ENCODE data around the gene RFX2. TPM values are rescaled to one million over a fixed set of nuclear protein-coding genes. Genes with fewer than 3 reads are reported as not detected.
A peak's percentile ranks its signal among the peaks of the same experiment; 100 is the strongest.

The RFX2 gene
- total RNA-seq, 1 donor from 2014 or later = 3.2 TPM

- Mint-ChIP-seq H3K27me3 (ENCODE audit: low read depth, unreplicated experiment) (peaks cover 14% of the 10 kb centered on the region), H3K36me3 (ENCODE audit: low read depth, unreplicated experiment) (no peaks in the 10 kb centered on the region), H3K4me3 (ENCODE audit: unreplicated experiment) (no peak overlapping the region), H3K4me1 (ENCODE audit: low read depth, unreplicated experiment) (peaks cover 1% of the 10 kb centered on the region), H3K27ac (ENCODE audit: unreplicated experiment) (peak overlapping the region; percentile 18), H3K9me3 (ENCODE audit: unreplicated experiment) (no peaks in the 10 kb centered on the region)
- Histone ChIP-seq H3K4me3 (ENCODE audit: insufficient read depth, low read depth, low read length) (no peak overlapping the region), H3K4me2 (ENCODE audit: low read length) (no peak overlapping the region), H3K4me1 (ENCODE audit: insufficient read depth, low read length) (no peaks in the 10 kb centered on the region), H3K36me3 (ENCODE audit: insufficient read depth, low read length) (no peaks in the 10 kb centered on the region), H3K27ac (ENCODE audit: low read depth, low read length) (no peak overlapping the region), H3K9me3 (ENCODE audit: insufficient read depth, low read depth, low read length) (no peaks in the 10 kb centered on the region), H4K20me1 (ENCODE audit: insufficient read depth, low read length) (no peaks in the 10 kb centered on the region), H3K9ac (ENCODE audit: low read length) (no peak overlapping the region), H3K79me2 (ENCODE audit: insufficient read depth, low read length) (no peaks in the 10 kb centered on the region), H2AFZ (ENCODE audit: low read depth, low read length) (no peak overlapping the region), H3K27me3 (ENCODE audit: insufficient read depth, low read length) (no peaks in the 10 kb centered on the region)
- FAIRE-seq (no peak), DNase-seq (ENCODE audit: low read depth) (no peak)
- TF ChIP-seq, protein P1, sequence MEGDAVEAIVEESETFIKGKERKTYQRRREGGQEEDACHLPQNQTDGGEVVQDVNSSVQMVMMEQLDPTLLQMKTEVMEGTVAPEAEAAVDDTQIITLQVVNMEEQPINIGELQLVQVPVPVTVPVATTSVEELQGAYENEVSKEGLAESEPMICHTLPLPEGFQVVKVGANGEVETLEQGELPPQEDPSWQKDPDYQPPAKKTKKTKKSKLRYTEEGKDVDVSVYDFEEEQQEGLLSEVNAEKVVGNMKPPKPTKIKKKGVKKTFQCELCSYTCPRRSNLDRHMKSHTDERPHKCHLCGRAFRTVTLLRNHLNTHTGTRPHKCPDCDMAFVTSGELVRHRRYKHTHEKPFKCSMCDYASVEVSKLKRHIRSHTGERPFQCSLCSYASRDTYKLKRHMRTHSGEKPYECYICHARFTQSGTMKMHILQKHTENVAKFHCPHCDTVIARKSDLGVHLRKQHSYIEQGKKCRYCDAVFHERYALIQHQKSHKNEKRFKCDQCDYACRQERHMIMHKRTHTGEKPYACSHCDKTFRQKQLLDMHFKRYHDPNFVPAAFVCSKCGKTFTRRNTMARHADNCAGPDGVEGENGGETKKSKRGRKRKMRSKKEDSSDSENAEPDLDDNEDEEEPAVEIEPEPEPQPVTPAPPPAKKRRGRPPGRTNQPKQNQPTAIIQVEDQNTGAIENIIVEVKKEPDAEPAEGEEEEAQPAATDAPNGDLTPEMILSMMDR (IDR thresholded peaks at IDR 0.05; ENCODE audit: insufficient read depth, low read depth, low read length) = no peak
- TF ChIP-seq EZH2 (IDR thresholded peaks at IDR 0.05; ENCODE audit: insufficient read depth, low read length) = no peak
These were observed 63.0 kb downstream of the RFX2 start for GRCh38 chr19:6047256-6047655.

GRCh38 chr19:6045108-6045507, 65.2 kb downstream of the RFX2 start:
- no peak overlapping the region for H2AFZ ChIP-seq (ENCODE audit: low read depth, low read length)
- H3K9me3 ChIP-seq (ENCODE audit: insufficient read depth, low read depth, low read length) = no peaks in the 10 kb centered on the region
- FAIRE-seq (no peak), DNase-seq (ENCODE audit: low read depth) (no peak)
- H3K79me2 ChIP-seq (ENCODE audit: insufficient read depth, low read length) = no peaks in the 10 kb centered on the region
- H3K27me3 Mint-ChIP-seq (ENCODE audit: low read depth, unreplicated experiment) = peaks cover 14% of the 10 kb centered on the region
- H3K4me3 ChIP-seq (ENCODE audit: insufficient read depth, low read depth, low read length) = no peak overlapping the region
- H3K36me3 Mint-ChIP-seq (ENCODE audit: low read depth, unreplicated experiment) = no peaks in the 10 kb centered on the region
- no peak overlapping the region for H3K9ac ChIP-seq (ENCODE audit: low read length)
- TF ChIP-seq, protein P1 (IDR thresholded peaks at IDR 0.05; ENCODE audit: insufficient read depth, low read depth, low read length) = no peak
- no peak for TF ChIP-seq EZH2 (IDR thresholded peaks at IDR 0.05; ENCODE audit: insufficient read depth, low read length)
- H3K4me1 Mint-ChIP-seq (ENCODE audit: low read depth, unreplicated experiment) = peaks cover 1% of the 10 kb centered on the region
- H3K4me2 ChIP-seq (ENCODE audit: low read length) = no peak overlapping the region
- no peaks in the 10 kb centered on the region for H3K36me3 ChIP-seq (ENCODE audit: insufficient read depth, low read length)
- H3K27ac Mint-ChIP-seq (ENCODE audit: unreplicated experiment) = no peak overlapping the region
- H3K9me3 Mint-ChIP-seq (ENCODE audit: unreplicated experiment) = no peaks in the 10 kb centered on the region
- no peaks in the 10 kb centered on the region for H3K27me3 ChIP-seq (ENCODE audit: insufficient read depth, low read length)
- H3K27ac ChIP-seq (ENCODE audit: low read depth, low read length) = no peak overlapping the region
- H4K20me1 ChIP-seq (ENCODE audit: insufficient read depth, low read length) = no peaks in the 10 kb centered on the region
- H3K4me1 ChIP-seq (ENCODE audit: insufficient read depth, low read length) = no peaks in the 10 kb centered on the region
- H3K4me3 Mint-ChIP-seq (ENCODE audit: unreplicated experiment) = no peak overlapping the region

- H3K36me3 Mint-ChIP-seq (ENCODE audit: low read depth, unreplicated experiment) = no peaks in the 10 kb centered on the region
- H3K4me1 ChIP-seq (ENCODE audit: insufficient read depth, low read length) = no peaks in the 10 kb centered on the region
- H3K36me3 ChIP-seq (ENCODE audit: insufficient read depth, low read length) = no peaks in the 10 kb centered on the region
- no peaks in the 10 kb centered on the region for H3K9me3 ChIP-seq (ENCODE audit: insufficient read depth, low read depth, low read length)
- TF ChIP-seq, protein P1 (IDR thresholded peaks at IDR 0.05; ENCODE audit: insufficient read depth, low read depth, low read length) = no peak
- TF ChIP-seq EZH2 (IDR thresholded peaks at IDR 0.05; ENCODE audit: insufficient read depth, low read length) = no peak
- no peaks in the 10 kb centered on the region for H3K79me2 ChIP-seq (ENCODE audit: insufficient read depth, low read length)
- H4K20me1 ChIP-seq (ENCODE audit: insufficient read depth, low read length) = no peaks in the 10 kb centered on the region
- no peaks in the 10 kb centered on the region for H3K27me3 ChIP-seq (ENCODE audit: insufficient read depth, low read length)
- H3K9me3 Mint-ChIP-seq (ENCODE audit: unreplicated experiment) = no peaks in the 10 kb centered on the region
- H3K9ac ChIP-seq (ENCODE audit: low read length) = no peak overlapping the region
- H3K4me1 Mint-ChIP-seq (ENCODE audit: low read depth, unreplicated experiment) = peaks cover 1% of the 10 kb centered on the region
- no peak overlapping the region for H3K4me3 Mint-ChIP-seq (ENCODE audit: unreplicated experiment)
- H3K27ac ChIP-seq (ENCODE audit: low read depth, low read length) = no peak overlapping the region
- H3K4me2 ChIP-seq (ENCODE audit: low read length) = no peak overlapping the region
- H3K27me3 Mint-ChIP-seq (ENCODE audit: low read depth, unreplicated experiment) = peaks cover 14% of the 10 kb centered on the region
- H2AFZ ChIP-seq (ENCODE audit: low read depth, low read length) = no peak overlapping the region
- no peak overlapping the region for H3K4me3 ChIP-seq (ENCODE audit: insufficient read depth, low read depth, low read length)
- FAIRE-seq (no peak), DNase-seq (ENCODE audit: low read depth) (no peak)
- H3K27ac Mint-ChIP-seq (ENCODE audit: unreplicated experiment) = no peak overlapping the region
These were observed 66.1 kb downstream of the RFX2 start for GRCh38 chr19:6044056-6044805.
